Measurements from ENCODE around the gene STAT5B. TPM values are rescaled to one million over a fixed set of nuclear protein-coding genes. Genes with fewer than 3 reads are reported as not detected.

The STAT5B gene
- total and polyA plus RNA-seq, 9 of the 15 experiments (the other 6 are each of a cell fraction or from before 2014, with no cell fraction given) = 20.8 to 176 (median 92.4) TPM

DNA sequence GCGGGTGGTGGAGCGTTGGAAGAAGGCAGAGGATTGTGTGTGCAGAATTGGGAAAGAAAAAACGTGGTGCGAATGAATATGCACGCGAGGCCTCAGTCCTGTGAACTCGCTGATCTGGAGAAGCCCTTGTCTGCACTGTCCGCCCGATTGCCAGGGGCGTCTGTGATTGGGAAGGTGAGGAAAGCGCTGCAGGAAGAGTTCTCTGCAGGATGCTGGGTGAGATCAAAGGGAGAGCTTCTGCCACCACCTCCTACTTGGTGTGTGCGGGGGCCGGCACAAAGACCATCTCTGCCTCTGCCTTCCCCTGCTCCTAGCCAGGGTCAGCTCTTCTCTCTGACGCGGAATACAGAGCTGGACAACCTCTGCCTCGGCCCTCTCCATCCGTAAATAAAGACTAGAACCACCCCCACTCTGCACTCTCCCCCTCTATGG lies 120.6 kb downstream of the STAT5B start:
- WGBS (ENCODE audit: insufficient coverage, low coverage, missing lambda C conversion rate) = 72% methylated on average over 15 of the region's 17 CpGs
- ATAC-seq (no peak), DNase-seq (ENCODE audit: extremely low read depth in 1 of 4, low spot score in 3 of 4) (no peak), FAIRE-seq (no peak)
- POLR2A ChIA-PET = interaction anchor here (0.6 kb wide), 1 partner anchor 45 kb away, joined by 3 read pairs; no protein-coding TSS in a partner anchor
- Histone ChIP-seq H3K27me3 (ENCODE audit: control insufficient read depth in 2 of 2, insufficient read depth in 2 of 2, low read length in 2 of 2) (no peaks in the 10 kb centered on the region), H2AFZ (ENCODE audit: low read depth, low read length) (peak overlapping the region; percentile 74; the same call in 1 of the 2 replicates), H3K4me2 (ENCODE audit: insufficient read depth, low read length) (peak overlapping the region; percentile 51), H3K4me3 (peak overlapping the region; percentile 93), H3K36me3 (ENCODE audit: control insufficient read depth, insufficient read depth, low read length) (peaks cover 27% of the 10 kb centered on the region; the same call in 2 of the 3 replicates), H3K79me2 (ENCODE audit: control insufficient read depth, insufficient read depth, low read length) (peaks cover 41% of the 10 kb centered on the region), H3K9ac (ENCODE audit: insufficient read depth in 1 of 2, low read depth in 2 of 2, low read length in 2 of 2) (peak overlapping the region in 1 of 2 experiments; percentile 57; a peak in 2 of 4 replicates), H3K4me1 (replicated peaks in 1 of 2; ENCODE audit: control insufficient read depth in 2 of 2, insufficient read depth in 2 of 2, low read length in 2 of 2) (peaks cover 9 to 28% of the 10 kb centered on the region in 2 experiments; a peak in 4 of 5 replicates), H4K20me1 (replicated peaks; ENCODE audit: control insufficient read depth, insufficient read depth, low read length) (peaks cover 11% of the 10 kb centered on the region), H3K9me3 (replicated peaks; ENCODE audit: control insufficient read depth, insufficient read depth, low read depth, low read length) (no peaks in the 10 kb centered on the region), H3K27ac (ENCODE audit: extremely low read depth, low read depth, low read length) (no peak overlapping the region), H3K9me1 (ENCODE audit: control insufficient read depth, insufficient read depth, low read length) (no peaks in the 10 kb centered on the region)
- intact Hi-C loops (cut with micrococcal nuclease) (no loop called here), in situ Hi-C loops (cut with MboI) (no loop called here)
- CTCF ChIA-PET (ENCODE audit: low intra/inter-chr PET ratio) = no interaction called here
- no TSS peak for BruUV-seq (replicated peaks)
- 0 out of 2 replicates have a peak, but pooled peaks have one; percentile 15 for TF ChIP-seq ADNP (tag; IDR thresholded peaks at IDR 0.05)
- TF ChIP-seq ZNF124 (CRISPR knock-in tag; IDR thresholded peaks at IDR 0.05) = no peak
- TF ChIP-seq, protein P1, sequence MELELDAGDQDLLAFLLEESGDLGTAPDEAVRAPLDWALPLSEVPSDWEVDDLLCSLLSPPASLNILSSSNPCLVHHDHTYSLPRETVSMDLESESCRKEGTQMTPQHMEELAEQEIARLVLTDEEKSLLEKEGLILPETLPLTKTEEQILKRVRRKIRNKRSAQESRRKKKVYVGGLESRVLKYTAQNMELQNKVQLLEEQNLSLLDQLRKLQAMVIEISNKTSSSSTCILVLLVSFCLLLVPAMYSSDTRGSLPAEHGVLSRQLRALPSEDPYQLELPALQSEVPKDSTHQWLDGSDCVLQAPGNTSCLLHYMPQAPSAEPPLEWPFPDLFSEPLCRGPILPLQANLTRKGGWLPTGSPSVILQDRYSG (tag; conservative IDR thresholded peaks at IDR 0.05; ENCODE audit: low read depth) = no peak
- TF ChIP-seq ZNF239 (CRISPR knock-in tag; IDR thresholded peaks at IDR 0.05) = no peak

Data from K562 (cell line).